ENCODE data around the gene UBTD1.
A peak's percentile ranks its signal among the peaks of the same experiment; 100 is the strongest.

The UBTD1 gene

DNA sequence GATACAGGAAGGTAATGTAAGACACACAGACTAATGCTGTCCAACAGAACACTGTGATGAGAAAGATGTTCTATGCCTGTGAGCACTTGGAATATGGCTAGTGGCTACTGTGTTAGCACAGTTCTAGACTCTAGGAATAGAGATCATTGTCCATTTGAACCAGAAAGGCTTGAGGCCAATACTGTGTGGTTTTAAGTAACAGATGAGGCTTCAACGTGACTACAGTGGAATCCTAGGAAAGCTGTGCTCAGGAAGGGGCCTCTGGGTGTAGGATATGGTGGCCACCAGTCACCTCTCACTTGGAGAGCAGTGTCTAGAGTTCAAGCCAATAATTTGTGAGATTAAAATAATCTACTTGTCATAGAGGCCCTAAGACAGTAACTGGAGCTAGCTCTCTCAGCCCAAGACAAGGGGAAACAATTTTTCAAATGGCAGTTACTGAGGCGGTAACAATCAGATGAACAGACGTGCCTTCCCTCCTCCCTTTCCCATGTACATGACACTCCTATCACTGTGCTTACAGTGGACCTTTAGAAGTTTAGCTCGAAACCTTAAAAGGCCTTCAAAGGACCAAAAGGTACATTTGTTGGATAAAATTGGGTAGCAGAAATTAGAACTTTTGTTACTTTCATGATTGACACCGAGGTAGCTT is 42.6 kb upstream of the UBTD1 start:
- Mint-ChIP-seq H3K27me3 (ENCODE audit: low read depth, poor library complexity) (peaks cover 6% of the 10 kb centered on the region), H3K4me1 (peaks cover 11% of the 10 kb centered on the region), H3K9me3 (no peaks in the 10 kb centered on the region), H3K36me3 (ENCODE audit: low read depth) (peaks cover 68% of the 10 kb centered on the region), H3K4me3 (no peak overlapping the region), H3K27ac (peak overlapping the region; percentile 57)
- TF ChIP-seq, protein P1, sequence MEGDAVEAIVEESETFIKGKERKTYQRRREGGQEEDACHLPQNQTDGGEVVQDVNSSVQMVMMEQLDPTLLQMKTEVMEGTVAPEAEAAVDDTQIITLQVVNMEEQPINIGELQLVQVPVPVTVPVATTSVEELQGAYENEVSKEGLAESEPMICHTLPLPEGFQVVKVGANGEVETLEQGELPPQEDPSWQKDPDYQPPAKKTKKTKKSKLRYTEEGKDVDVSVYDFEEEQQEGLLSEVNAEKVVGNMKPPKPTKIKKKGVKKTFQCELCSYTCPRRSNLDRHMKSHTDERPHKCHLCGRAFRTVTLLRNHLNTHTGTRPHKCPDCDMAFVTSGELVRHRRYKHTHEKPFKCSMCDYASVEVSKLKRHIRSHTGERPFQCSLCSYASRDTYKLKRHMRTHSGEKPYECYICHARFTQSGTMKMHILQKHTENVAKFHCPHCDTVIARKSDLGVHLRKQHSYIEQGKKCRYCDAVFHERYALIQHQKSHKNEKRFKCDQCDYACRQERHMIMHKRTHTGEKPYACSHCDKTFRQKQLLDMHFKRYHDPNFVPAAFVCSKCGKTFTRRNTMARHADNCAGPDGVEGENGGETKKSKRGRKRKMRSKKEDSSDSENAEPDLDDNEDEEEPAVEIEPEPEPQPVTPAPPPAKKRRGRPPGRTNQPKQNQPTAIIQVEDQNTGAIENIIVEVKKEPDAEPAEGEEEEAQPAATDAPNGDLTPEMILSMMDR (IDR thresholded peaks at IDR 0.05), result no peak
- no peak for DNase-seq

DNA sequence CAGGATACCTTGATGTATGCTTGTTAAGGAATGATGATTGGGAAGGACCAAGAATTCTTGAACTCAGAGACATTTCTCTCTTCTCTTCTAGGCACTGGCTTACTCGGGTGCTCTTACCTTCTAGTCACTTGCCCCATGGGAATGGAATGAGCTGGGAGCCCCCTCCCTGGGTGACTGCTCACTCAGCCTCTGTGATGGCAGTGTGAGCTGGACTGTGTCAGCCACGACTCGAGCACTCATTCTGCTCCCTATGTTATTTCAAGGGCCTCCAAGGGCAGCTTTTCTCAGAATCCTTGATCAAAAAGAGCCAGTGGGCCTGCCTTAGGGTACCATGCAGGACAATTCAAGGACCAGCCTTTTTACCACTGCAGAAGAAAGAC is 42.0 kb upstream of the UBTD1 start:
- peaks cover 71% of the 10 kb centered on the region for H3K36me3 Mint-ChIP-seq (ENCODE audit: low read depth)
- no peaks in the 10 kb centered on the region for H3K9me3 Mint-ChIP-seq
- peak overlapping the region; percentile 57 for H3K27ac Mint-ChIP-seq
- peaks cover 6% of the 10 kb centered on the region for H3K27me3 Mint-ChIP-seq (ENCODE audit: low read depth, poor library complexity)
- peaks cover 11% of the 10 kb centered on the region for H3K4me1 Mint-ChIP-seq
- no peak for DNase-seq
- TF ChIP-seq, protein P1 (IDR thresholded peaks at IDR 0.05), result no peak
- H3K4me3 Mint-ChIP-seq, result no peak overlapping the region

DNA sequence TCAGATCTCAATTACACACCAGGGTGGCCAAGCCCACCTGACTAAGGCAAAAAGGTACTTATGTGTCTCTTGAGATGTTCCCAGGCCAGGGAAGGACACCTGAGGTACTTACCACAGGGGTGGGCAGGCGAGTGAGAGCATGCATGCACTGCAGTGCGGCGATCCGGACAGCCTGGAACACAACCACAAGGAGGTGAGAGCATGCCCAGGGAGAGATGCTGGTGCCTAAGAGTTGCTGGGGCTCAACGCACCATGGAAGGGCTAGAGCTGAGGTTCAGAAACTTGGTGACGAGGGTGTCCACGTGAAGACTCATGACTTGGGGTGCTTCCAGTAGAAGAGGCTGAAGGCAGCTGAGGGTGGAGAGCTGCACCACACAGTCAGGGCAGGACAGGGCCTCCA is 39.6 kb upstream of the UBTD1 start:
- Mint-ChIP-seq H3K4me3 (no peak overlapping the region), H3K27ac (peak overlapping the region; percentile 93), H3K36me3 (ENCODE audit: low read depth) (peaks cover 65% of the 10 kb centered on the region), H3K4me1 (peaks cover 11% of the 10 kb centered on the region), H3K27me3 (ENCODE audit: low read depth, poor library complexity) (peaks cover 6% of the 10 kb centered on the region), H3K9me3 (no peaks in the 10 kb centered on the region)
- TF ChIP-seq, protein P1 (IDR thresholded peaks at IDR 0.05), result no peak
- DNase-seq, result no peak

DNA sequence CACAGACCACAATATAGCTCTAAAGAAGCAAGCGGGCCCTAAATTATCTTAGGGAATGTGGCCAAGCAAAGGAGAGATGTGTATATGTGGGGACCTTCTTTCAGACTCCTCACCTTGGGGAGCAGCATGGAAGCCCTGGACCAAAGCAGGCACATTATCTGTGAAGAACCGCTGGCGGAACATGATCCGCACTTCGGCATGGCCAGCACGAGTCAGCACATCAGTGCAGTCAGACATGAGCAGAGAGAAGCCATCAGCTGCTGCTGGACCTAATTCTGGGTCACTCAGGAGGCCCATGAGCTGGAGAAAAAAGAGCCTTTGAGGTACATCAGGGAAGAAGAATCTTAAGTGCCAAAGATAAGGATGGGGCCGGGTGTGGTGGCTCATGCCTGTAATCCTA is 38.8 kb upstream of the UBTD1 start:
- TF ChIP-seq, protein P1 (IDR thresholded peaks at IDR 0.05), result no peak
- peaks cover 11% of the 10 kb centered on the region for H3K4me1 Mint-ChIP-seq
- no peak overlapping the region for H3K4me3 Mint-ChIP-seq
- DNase-seq, result no peak
- H3K27ac Mint-ChIP-seq, result peak overlapping the region; percentile 93
- peaks cover 65% of the 10 kb centered on the region for H3K36me3 Mint-ChIP-seq (ENCODE audit: low read depth)
- peaks cover 6% of the 10 kb centered on the region for H3K27me3 Mint-ChIP-seq (ENCODE audit: low read depth, poor library complexity)
- no peaks in the 10 kb centered on the region for H3K9me3 Mint-ChIP-seq

DNA sequence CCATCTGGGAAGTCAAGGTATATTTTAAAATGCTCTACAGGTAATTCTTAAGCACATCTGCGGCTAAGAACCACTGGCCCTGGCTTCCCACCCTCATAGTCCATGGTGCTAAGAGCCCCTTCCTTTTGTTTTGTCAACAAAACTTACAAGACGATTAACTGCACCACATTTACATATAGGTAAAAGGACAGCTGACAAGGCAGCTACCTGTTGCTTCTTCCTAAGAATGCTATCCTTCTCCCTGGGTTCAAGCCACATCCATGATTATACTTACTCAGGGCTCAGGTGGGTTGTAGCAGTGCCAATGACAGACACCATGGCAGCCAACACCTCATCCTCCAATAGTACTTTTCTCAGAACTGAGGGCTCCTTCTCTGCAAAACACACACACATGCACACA is 36.4 kb upstream of the UBTD1 start:
- TF ChIP-seq, protein P1 (IDR thresholded peaks at IDR 0.05), result no peak
- Mint-ChIP-seq H3K9me3 (no peaks in the 10 kb centered on the region), H3K4me1 (peaks cover 11% of the 10 kb centered on the region), H3K27me3 (ENCODE audit: low read depth, poor library complexity) (peaks cover 6% of the 10 kb centered on the region), H3K36me3 (ENCODE audit: low read depth) (peaks cover 57% of the 10 kb centered on the region), H3K27ac (no peak overlapping the region), H3K4me3 (no peak overlapping the region)
- DNase-seq, result no peak

Data from nephron progenitor cell (in vitro differentiated cells).